ENCODE measurements around the gene PTPRN.
"Not testable (repeated sequence)": the region's sequence is repeated elsewhere in the genome, so short reads cannot be mapped to it uniquely, and the experiment has no call there.

The PTPRN gene

GRCh38 chr2:219309278-219309677 lies at the start of gene PTPRN:
Gene PTPRN, minus strand, starts transcription at chr2:219309401. Its CDS starts 69 bp downstream, at chr2:219309332.
- DNase-seq, result peak; percentile 89

GRCh38 chr2:219358170-219359075 lies 49.2 kb upstream of the PTPRN start:
- peak in 1 of 2 experiments; percentile 12 for DNase-seq

- DNase-seq, result no peak
Measured at GRCh38 chr2:219356834-219357233, 47.6 kb upstream of the PTPRN start.

GRCh38 chr2:219354582-219354981 lies 45.4 kb upstream of the PTPRN start:
- no peak for DNase-seq

- DNase-seq, result no peak
Measured at GRCh38 chr2:219353129-219353528, 43.9 kb upstream of the PTPRN start.

- DNase-seq, result peak; percentile 23 to 67
Measured at GRCh38 chr2:219352448-219353023, 43.3 kb upstream of the PTPRN start.

GRCh38 chr2:219350710-219351221 lies 41.6 kb upstream of the PTPRN start:
- DNase-seq, result no peak

- no peak for DNase-seq
Measured at GRCh38 chr2:219350215-219350614, 41.0 kb upstream of the PTPRN start.

GRCh38 chr2:219344751-219345430 lies 35.7 kb upstream of the PTPRN start:
- no peak for DNase-seq

- peak; percentile 17 to 51 for DNase-seq
Measured at GRCh38 chr2:219335373-219335786, 26.2 kb upstream of the PTPRN start.

- DNase-seq, result no peak
Measured at GRCh38 chr2:219334076-219334475, 24.9 kb upstream of the PTPRN start.

- DNase-seq, result no peak
Measured at GRCh38 chr2:219332542-219332941, 23.3 kb upstream of the PTPRN start, which contains the start of gene RESP18. Gene RESP18, minus strand, starts transcription at chr2:219332744.

GRCh38 chr2:219331560-219332213 lies 22.5 kb upstream of the PTPRN start:
- DNase-seq, result no peak

GRCh38 chr2:219327719-219328118 lies 18.5 kb upstream of the PTPRN start:
- DNase-seq, result peak in 1 of 2 experiments; percentile 8

GRCh38 chr2:219325657-219326315 lies 16.6 kb upstream of the PTPRN start:
- no peak for DNase-seq

- DNase-seq, result no peak
Measured at GRCh38 chr2:219325136-219325535, 15.9 kb upstream of the PTPRN start.

- no peak for DNase-seq
Measured at GRCh38 chr2:219323434-219323833, 14.2 kb upstream of the PTPRN start.

- DNase-seq, result no peak
Measured at GRCh38 chr2:219314804-219315468, 5.7 kb upstream of the PTPRN start.

- DNase-seq, result not testable (repeated sequence)
Measured at GRCh38 chr2:219312683-219313263, 3.6 kb upstream of the PTPRN start.

GRCh38 chr2:219308142-219309101 lies 779 bp downstream of the PTPRN start:
- DNase-seq, result peak; percentile 38 to 55

Data from NCI-H1930 (cell line).